HFF-Myc (cell line): ENCODE measurements around the gene TRAPPC10.

Experiments used
- DNase-seq: peaks from one replicate; pipeline ENCODE4 v3.0.0-alpha.2; 2011; ENCODE audit warnings: low read depth; ENCODE audit errors: extremely low read depth
- H3K4me3 ChIP-seq: replicated peaks from 2 replicates; pipeline ENCODE4 v1.5.1; 2011; ENCODE audit warnings: low read depth, mild to moderate bottlenecking, control low read depth, low read length
- TF ChIP-seq, protein P1 (sequence below): IDR thresholded peaks from 2 replicates; pipeline ENCODE4 v1.5.1; 2012; ENCODE audit warnings: mild to moderate bottlenecking, low read depth, low read length, control low read depth; ENCODE audit errors: missing control alignments

Gene TRAPPC10

DNA sequence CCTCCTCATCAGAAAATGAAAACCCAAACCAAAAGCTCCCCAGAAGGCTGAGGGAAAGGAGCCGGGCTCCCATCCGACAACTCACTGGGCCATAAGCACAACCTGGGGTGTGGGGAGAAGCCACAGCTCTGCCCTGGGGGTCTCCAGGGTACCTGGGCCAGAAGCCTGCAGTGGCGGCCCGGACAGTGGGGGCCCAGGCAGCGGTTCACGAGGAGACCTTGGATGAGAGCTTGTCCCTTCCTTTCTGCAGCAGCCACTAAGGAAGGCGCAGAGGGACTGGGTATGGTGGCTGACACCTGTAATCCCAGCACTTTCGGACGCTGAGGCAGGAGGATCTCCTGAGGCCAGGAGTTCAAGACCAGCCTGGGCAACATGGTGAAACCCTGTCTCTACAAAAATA, 17.5 kb upstream of the TRAPPC10 start:
- no peak for DNase-seq
- H3K4me3 ChIP-seq: no peak overlapping the region
- TF ChIP-seq, protein P1, sequence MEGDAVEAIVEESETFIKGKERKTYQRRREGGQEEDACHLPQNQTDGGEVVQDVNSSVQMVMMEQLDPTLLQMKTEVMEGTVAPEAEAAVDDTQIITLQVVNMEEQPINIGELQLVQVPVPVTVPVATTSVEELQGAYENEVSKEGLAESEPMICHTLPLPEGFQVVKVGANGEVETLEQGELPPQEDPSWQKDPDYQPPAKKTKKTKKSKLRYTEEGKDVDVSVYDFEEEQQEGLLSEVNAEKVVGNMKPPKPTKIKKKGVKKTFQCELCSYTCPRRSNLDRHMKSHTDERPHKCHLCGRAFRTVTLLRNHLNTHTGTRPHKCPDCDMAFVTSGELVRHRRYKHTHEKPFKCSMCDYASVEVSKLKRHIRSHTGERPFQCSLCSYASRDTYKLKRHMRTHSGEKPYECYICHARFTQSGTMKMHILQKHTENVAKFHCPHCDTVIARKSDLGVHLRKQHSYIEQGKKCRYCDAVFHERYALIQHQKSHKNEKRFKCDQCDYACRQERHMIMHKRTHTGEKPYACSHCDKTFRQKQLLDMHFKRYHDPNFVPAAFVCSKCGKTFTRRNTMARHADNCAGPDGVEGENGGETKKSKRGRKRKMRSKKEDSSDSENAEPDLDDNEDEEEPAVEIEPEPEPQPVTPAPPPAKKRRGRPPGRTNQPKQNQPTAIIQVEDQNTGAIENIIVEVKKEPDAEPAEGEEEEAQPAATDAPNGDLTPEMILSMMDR: no peak

- H3K4me3 ChIP-seq: no peak overlapping the region
These were observed 16.5 kb upstream of the TRAPPC10 start for GRCh38 chr21:43995521-43996105.

GRCh38 chr21:43997766-43998742, 14.1 kb upstream of the TRAPPC10 start:
- TF ChIP-seq, protein P1: no peak
- no peak overlapping the region for H3K4me3 ChIP-seq
- no peak for DNase-seq

More at GRCh38 chr21:43995521-43996105, 16.5 kb upstream of the TRAPPC10 start:
- TF ChIP-seq, protein P1: no peak
- DNase-seq: no peak

DNA sequence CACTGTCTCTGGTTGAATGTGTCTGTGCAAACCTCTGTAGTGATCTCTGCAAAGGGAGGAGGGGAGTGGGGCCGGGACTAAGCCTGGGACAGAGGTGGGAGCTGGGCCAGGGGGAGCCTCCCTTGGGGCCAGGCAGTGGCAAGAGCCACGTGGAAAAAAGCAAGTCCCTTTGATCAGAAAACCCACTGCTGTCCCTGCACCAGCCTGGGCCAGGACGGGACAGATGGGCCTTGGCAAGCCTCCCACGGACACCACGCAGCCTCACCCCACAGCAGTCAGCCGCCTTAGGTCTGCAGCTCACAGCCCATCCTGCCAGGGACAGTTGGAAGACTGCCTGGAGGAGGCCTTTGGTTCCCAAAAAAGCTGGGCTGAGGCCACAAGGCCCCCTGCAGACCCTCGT, 11.7 kb upstream of the TRAPPC10 start:
- H3K4me3 ChIP-seq: no peak overlapping the region
- TF ChIP-seq, protein P1: no peak
- no peak for DNase-seq

GRCh38 chr21:44002511-44002910, 9.6 kb upstream of the TRAPPC10 start:
- no peak for DNase-seq
- TF ChIP-seq, protein P1: no peak
- H3K4me3 ChIP-seq: no peak overlapping the region

GRCh38 chr21:44003307-44003966, 8.7 kb upstream of the TRAPPC10 start:
- H3K4me3 ChIP-seq: no peak overlapping the region
- DNase-seq: no peak
- TF ChIP-seq, protein P1: no peak
